NCI-H82 treated with DMSO at 0.1 percent for 48 hours (cell line): ENCODE results near the gene LRRC1.
A peak's percentile ranks its signal among the peaks of the same experiment; 100 is the strongest.

Source experiments
- DNase-seq: peaks from one replicate; lab custom pipeline; 2025; ENCODE audit not compliant: unreplicated experiment; lab: John Stamatoyannopoulos, UW

LRRC1 gene

DNA sequence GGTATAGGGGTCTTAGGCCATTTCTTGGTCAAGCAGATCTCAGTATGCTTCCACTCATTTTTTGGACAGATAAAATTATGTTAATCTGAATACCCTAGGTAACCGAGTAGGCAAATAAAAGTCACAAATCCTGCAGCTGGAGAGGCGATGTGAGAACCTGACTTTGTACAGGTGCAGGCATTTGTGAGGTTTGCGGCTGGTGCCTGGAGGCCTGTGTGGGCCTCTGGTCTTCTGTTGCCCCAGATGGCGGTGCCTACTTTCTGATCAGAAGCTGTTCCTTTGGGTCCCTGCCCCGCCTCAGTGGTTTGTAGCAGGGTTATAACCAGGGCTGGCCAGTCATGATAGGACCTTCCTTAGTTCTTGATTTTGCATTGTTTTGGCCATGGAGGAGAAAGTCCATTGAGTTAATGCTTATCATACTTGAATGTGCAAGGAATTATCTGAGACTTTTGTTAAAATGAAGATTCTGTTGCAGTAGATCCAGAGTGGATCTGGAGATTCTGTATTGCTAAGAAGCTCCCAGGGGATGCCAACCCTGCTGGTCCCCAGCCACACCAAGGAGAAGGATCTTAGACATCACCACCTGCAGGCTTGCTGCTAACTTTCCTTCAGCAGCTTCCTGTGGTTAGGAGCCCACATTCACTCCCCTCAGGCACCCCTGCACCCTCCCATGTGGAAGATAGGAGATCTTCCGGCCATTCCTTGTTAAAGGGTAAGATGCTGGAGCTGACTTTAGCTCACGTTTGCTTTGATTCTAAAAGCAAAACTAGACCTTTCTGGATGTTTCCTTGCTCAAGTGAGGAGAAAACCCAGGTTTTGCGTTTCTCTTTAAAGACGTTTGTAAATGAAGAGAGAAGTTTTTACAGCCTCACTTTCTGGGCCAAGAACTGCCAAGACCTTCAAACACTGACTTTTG is 50.7 kb downstream of the LRRC1 start:
- no peak for DNase-seq

DNA sequence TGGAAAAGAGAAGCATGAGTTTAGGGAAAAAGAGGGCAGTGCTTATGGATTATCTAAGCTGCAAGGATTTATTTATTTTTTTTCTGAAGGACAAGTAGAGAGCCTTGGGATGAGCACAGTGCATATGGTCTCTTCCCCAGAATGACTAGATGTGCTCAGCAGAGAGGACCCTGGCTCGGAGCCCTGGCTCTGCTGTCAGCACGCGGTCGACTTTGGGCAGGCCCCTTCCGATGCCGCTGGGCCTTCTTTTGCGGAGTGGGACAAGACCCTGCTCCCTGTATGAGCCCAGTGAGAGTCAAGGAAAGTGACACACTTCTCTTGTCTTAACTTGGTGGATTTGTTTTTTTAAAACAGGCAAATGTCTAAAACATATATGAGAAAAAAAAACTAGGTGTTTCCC is 51.4 kb downstream of the LRRC1 start:
- DNase-seq = no peak

DNA sequence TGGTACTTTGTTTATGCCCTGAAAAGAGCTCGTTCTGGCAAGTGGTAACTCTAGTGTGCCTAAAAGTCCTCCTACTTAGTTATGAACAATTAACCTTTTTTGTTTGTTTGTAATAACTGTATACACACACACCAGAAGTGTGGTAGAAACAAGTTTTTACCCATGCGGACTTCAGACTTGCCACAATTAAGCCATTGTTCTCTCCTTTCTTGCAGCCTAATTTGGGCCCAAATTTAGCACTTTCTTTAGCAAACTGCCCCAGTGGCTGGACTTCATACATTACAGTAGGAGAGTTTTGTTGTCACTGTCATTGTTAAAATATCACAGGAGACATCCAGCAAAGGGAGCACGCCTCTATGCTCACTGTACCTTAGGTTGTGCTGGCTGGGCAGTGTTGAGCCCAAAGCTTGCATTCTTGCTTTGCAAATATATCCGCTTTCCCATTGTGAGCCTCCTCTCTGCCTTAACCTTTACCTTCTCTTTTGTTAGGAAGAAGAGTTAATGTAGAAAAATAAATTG is 53.0 kb downstream of the LRRC1 start:
- no peak for DNase-seq

DNA sequence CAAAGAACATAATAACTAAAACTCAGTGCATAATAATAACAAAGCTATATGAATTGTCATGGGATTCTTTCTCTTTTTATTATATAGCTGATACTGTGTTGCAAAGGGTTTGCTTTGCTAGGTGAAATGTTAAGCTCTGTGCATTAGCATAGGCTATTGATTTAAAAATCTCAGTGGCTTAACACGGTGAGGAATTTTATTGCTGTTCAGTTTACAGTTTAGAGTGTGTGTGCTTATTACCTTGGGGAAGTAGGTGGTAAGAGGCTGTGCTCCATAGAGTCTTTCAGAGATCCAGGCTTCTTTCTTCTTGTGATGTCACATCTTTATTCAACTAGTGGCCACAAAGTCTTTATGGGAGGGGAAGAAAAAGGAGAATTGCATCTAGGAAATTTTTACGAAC is 55.7 kb downstream of the LRRC1 start:
- DNase-seq = no peak

DNA sequence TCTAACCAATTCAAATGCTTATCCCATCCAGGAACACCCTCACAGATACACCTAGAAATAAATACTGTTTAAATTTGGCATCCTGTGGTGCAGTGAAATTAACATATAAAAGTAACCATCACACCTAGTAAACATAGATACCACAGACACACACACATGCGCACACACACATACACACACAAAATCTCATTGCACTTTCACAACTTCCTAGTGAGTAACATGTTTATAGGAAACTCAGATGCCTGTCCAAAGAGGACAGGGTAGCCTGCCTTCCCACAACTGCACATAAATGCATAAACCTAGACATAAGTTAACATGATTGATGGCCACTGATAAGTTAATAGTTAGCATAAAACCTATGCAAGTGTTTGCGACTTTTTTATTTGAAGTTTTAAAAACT is 56.8 kb downstream of the LRRC1 start:
- no peak for DNase-seq

DNA sequence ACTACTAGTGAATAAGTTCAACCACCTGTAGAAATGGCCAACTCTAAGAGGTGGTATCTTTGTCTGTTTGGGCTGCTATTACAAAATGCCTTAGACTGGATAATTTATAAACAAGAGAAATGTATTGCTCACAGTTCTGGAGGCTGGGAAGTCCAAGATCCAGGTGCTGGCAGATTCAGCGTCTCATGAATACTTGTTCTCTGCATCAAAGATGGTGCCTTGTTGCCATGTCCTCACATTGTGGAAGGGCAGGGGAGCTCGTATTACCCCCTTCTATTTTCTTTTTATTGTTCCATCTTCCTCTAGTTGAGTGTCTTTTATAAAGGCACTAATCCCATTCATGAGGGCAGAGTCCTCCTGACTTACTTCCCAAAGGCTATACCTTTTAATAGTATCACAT is 58.0 kb downstream of the LRRC1 start:
- DNase-seq = no peak

DNA sequence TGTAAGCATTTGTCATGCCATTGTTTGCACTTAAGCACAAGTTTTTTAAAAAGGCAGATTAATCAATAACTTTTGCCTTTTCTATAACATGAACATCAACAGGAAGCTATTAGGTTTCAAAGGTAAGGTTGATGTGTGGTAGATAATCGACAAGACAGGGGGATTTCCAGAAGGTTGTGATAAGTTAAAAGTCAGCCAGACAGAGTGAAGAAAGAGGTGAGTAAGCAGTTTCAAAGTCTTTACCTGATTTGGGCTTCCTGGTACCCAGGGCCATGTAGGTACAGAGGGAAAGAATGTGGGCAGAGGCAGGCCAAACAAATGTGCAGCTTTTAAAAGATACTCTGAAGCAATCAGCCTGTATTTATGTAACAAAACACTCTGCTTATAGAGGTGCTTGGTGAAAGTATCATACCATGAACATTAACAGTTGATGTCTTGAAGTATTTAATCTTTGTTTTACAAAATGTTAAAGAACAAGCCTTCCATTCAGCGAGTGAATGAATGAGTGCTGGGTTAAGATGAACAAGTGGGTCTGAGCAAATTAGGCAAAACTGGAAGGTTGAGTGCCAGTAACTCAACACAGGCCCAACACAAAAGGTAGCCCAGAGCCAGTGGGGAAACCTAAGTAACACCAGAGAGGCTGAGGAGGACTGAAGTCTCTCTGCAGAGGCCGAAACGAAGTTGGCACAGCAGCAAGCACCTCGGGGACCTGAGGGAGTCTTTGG is 60.2 kb downstream of the LRRC1 start:
- no peak for DNase-seq

DNA sequence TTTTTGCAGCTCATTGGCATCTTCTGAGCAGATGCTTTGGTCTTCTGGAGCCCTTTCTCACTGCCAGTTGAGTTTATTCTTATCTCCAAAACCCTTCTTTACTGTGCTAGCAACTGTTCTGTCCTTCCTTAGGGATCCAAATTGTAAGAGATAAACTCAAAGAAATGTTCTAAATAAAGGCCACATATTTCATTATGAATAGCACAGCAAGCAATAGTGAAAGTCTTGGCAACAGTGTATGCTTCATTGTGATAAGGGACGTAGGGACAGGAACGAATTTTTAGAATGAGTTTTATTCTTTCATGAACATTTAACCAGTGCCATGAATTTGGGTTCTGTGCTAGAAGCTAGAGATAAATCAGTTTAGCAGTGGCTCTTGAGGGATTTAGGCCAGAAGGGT is 61.1 kb downstream of the LRRC1 start:
- DNase-seq = no peak

DNA sequence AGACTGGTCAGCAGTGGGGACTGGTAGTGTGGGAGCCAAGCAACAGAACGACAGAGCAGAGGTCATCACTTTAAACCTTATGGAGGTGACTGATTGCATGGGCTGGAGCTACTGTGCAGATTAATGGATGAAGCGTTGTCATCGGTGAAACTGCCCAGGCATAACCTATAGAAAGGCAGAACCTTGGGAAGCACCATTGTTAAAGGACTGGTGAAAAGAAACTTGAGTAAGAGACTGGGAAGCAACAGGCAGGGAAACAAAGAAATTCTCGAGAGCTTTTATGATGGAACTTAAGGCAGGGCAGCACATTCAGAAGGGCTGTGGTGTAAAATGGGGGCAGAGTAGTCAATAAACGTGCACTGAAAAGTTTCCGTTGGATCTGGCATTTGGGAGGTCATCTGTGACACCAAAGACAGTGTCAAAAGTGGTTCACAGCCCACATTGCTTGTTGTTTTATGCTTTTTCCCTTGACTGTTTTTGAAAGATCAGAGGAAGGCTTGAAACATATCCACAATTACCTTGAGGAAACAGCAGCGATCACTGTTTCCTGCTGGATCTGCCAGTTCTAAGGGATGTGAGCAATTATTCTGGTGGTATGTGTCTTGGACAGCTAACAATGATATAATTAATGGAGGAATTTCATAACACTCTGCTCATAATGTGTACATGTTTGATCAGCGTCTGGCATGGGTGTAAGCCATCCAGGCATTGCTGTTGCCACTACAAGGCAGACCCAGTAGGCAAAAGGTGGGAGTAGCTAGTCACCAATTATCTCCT is 62.7 kb downstream of the LRRC1 start:
- no peak for DNase-seq

DNA sequence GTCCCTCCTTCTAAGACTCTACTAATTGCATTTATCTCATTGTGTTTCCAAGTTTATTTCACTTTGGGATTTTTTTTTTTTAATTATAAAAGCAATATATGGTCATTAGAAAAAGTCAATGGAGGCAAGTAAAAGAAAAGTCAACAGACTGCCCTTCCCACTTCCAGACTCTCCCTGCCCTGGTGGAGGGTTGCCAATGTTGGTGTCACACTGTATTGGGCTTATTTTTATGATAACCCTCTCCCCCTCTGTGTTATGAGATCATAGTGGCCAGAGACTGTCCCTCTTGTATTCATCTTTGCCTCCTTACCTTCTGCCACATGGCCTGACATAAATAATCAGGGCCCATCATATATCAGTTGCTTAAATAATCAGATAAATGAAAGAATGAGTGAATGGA is 63.4 kb downstream of the LRRC1 start:
- DNase-seq = no peak

DNA sequence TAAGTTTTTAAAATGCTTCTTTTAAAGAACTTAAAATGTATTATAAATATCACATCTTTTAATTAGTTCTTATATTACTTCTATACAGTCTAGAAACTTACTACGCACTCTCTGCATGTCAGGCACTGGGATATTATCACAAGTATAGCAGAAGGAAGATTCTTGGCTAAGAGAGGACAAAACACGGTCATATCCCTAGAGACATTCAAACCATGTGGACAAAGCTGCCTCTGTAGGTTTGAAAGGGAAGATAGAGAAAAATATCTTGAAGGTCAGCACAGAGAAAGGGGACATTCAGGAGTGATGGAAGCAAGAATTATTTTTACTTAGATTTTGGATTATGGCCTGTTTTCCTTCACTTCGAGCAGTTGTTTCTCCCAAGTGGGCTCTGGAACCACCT is 64.1 kb downstream of the LRRC1 start:
- no peak for DNase-seq

DNA sequence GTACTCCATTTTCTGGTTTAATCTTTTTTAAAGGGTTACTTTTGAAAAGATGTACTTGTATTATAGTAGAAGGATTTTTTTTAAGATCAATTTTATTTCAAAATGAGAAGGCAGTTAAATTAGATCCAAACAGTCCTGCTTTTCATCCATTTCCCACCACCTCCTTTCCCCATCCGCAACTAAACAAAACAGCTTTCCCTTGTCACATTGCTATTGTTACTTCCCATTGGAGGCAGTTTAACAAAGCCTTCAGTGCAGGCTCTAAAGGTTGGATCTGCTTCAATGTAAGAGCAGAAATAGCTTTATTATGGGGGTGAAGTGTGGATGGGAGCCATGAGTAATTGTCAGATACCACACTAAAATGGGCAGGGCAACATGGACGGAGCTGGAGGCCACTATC is 65.7 kb downstream of the LRRC1 start:
- no peak for DNase-seq

DNA sequence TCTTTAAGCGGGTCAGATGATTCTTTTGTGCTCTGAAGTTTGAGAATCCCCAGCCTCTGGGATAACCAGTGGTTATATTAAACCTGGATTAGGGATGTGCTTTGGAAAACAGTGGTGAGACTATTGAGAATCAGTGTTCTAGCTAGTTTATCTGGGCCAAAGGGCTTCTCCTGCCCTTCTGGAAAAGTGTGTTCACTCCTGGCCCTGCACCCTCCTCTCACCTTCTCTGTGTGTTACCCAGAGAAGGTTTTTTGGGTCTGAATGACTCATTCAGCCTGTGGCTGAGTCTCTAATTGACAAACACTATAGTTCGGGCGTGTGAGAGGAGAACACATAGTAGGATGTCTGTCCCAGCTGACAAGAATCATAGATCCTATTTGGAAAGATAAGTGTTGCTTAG is 66.7 kb downstream of the LRRC1 start:
- no peak for DNase-seq

DNA sequence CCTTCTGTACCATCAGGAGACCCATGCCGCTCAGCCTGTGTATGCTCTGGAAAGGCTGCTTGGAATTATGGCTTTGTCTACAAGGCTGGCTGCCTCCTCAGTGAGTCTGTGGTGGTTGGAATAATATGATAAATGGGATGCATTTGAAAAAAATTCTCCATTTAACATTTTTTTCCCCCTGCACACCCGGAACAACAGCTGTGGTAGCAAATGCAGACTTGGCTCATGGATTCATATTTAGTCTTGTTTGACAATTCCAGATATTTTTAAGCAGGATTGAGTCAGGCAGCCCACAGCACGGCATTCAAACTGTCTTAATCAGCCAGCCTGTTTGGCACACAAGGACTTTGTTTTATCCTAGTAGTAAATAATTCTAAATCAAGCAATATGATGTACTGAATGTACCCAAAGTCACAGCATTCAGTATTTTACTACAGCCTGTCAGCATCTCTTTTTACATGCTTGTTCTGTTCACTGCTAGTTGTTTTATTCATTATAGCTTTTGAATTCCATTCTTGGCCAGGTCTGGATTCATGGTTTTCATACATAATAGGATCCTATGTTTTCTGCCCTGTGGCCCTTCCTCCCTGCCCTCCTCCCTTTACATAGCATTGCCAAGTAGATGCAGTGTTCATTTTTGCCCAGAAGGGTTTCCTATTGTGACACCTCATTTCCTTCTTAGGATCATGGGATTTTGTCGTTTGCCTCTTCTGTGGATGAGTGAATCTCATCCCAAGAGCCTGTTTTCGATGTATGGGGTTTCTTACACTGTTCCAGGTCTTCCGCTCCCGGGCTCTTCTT is 68.1 kb downstream of the LRRC1 start:
- DNase-seq = no peak

DNA sequence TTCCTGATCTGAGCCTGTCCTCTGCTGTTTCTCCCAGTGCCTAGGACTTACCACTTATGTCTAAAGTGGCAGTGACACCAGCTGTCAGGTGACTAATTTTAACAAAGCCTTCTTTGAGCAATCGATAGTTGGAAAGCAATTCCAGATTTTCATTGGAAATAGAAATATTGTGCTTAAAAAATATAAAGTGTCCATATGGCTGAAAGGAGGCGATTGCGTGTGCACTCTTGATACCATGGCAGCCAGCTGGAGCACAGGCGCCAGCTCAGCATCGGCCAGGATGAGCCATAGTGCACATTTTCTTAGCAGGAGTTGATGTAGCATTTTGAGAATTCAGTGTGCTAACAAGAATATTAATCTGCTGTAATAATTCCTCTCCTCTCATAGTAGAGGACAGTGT is 70.0 kb downstream of the LRRC1 start:
- DNase-seq = no peak

DNA sequence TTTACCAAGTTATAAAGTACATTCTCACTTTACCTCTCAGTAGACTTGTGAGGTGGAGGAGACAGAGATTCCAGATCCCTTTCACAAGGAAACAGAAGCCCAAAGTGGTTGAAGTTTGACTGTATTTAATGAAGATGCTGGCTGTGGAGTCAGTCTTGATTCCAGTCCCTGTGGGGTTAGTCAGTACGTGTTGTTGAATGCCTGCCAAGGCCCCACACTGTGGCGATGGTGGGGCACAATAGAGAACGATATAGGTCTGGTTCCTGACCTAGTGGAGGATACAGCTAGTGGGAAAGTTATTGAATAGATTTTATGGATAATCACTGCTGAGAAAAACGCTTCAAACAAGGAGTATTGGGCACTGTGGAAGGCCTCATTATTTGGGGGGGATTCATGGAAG is 71.4 kb downstream of the LRRC1 start:
- no peak for DNase-seq

DNA sequence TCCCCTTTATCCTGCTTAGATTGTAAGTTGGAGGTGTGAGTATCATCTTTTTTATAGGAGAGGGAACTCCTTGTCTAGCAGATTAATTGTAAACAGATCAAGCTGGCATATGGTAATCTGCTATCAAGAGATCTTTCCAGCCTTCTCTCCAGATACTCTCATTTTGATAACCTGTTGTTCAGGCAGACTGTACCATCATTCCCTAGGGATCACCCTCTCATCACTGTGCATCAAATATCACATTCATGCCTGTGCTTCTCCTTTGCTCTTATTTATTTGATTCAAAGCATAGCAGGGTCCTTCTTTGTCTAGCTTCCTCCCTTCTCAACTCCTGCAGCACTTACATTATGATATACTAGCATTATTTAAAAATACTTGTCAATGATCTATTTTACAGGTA is 73.8 kb downstream of the LRRC1 start:
- peak; percentile 29 for DNase-seq

DNA sequence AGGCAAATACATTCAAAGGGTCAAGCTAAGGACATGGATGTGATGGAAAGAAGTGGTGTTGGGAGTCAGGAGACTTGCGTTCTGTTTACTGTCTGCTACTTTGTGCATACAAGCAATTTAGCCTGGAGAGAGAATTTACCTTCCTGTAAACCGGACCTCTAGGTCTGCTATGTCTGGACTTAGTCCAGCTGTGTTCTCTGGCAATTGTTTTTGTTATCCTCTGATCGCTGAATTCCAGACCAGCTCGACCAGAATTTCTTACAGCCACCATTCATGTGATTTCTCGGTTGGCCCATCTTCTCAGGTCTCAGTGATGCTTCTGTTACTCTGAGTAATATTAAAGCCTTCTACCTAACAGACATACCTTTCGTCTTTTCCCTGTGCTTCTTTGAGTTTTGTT is 75.2 kb downstream of the LRRC1 start:
- DNase-seq = no peak

DNA sequence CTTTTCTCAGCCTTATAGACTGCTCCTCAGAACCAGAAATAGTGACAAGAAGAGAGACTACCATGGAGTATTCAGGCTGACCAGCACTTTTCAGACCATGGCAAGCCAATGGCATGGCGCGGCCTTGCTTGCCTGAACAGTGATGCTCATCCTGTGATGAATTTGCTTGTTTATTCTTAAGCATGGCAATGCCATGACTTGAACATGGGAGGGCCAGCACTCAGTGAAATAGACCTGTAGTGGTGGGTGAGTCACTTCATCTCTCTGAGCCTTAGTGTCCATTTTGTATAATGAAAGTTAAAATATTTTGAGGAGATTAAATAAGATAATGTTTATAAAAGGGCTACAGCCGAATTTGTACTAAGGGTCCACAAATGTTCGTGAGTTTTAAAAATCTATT is 79.1 kb downstream of the LRRC1 start:
- DNase-seq = no peak

DNA sequence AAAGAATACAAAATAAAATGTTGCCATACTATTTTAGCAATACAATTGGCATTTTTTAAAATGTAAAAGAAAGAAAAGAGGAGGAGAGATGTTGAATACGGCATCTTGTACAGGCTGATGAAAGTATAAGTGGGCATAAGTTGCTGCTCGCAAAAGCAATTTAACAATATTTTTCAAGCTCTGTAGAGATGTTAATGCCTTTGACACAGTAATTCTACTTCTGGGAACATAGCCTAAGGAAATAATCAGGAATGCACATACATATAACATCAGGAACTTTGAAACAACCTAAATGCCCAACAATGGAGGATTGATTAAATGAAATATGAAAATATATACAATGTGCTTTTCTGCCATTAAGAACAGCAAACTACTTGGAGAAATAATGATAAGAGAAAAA is 80.2 kb downstream of the LRRC1 start:
- no peak for DNase-seq

DNA sequence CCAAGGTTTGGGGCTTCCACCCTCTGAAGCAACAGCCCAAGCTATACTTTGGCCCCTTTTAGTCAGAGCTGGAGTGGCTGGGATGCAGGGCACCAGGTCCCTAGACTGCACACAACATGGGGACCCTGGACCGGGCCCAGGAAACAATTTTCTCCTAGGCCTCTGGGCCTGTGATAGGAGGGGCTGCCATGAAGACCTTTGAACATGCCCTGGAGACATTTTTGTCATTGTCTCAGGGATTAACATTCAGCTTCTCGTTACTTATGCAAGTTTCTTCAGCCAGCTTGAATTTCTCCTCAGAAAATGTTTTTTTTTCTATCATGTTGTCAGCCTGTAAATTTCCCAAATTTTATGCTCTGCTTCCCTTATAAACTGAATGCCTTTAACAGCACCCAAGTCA is 82.3 kb downstream of the LRRC1 start:
- DNase-seq = no peak
